PC-9 (cell line): ENCODE data around the gene LDHB. TPM values are rescaled to one million over a fixed set of nuclear protein-coding genes. Genes with fewer than 3 reads are reported as not detected.

Experiments used
- BruUV-seq: library from RNA; stranded (reverse); fragments of 400-500 nt; replicated peaks from 2 replicates; lab custom pipeline; 2021; lab: Mats Ljungman, UMichigan
- CTCF ChIA-PET: fragments of 300-600 bp; sonication (Branson Sonifier 250); formaldehyde crosslinking; loops from one replicate; lab custom pipeline; 2022; ENCODE audit warnings: antibody characterized with exemption; lab: Charles Lee
- POLR2A ChIA-PET: fragments of 300-600 bp; sonication (Branson Sonifier 250); formaldehyde crosslinking; loops from one replicate; lab custom pipeline; 2022; ENCODE audit warnings: antibody characterized with exemption; ENCODE audit not compliant: unreplicated experiment; lab: Charles Lee
- DNase-seq, 2 experiments: peaks; one replicate each; pipeline versions ENCODE4 v3.0.0 to v3.0.0-alpha.2; 2015 to 2022; ENCODE audit warnings: mixed read lengths in 1 of 2
- H2AFZ ChIP-seq: fragments of 200-600 bp; sonication (generic); 2 replicates; pipeline ENCODE4 v1.8.1; 2017; ENCODE audit warnings: antibody characterized with exemption
- H3F3A ChIP-seq: fragments of 200-600 bp; sonication (generic); 2 replicates; pipeline ENCODE4 v1.8.1; 2017; ENCODE audit warnings: antibody characterized with exemption, mild to moderate bottlenecking, low read depth; ENCODE audit not compliant: insufficient read depth
- H3K27ac ChIP-seq: fragments of 200-600 bp; sonication (generic); 2 replicates; pipeline ENCODE4 v1.6.1; 2016; ENCODE audit warnings: mixed run types
- H3K27me3 ChIP-seq: fragments of 200-600 bp; sonication (generic); 2 replicates; pipeline ENCODE4 v1.6.1; 2016; ENCODE audit warnings: low read depth, mixed run types; ENCODE audit not compliant: insufficient read depth
- H3K36me3 ChIP-seq: fragments of 200-600 bp; sonication (generic); 2 replicates; pipeline ENCODE4 v1.6.1; 2016; ENCODE audit warnings: low read depth, mixed run types
- H3K4me1 ChIP-seq: fragments of 200-600 bp; sonication (generic); replicated peaks from 2 replicates; pipeline ENCODE4 v1.6.1; 2016; ENCODE audit warnings: mixed run types; ENCODE audit not compliant: insufficient read depth
- H3K4me2 ChIP-seq: fragments of 200-600 bp; sonication (generic); 2 replicates; pipeline ENCODE4 v1.6.1; 2017; ENCODE audit warnings: mixed run types
- H3K4me3 ChIP-seq: fragments of 200-600 bp; sonication (generic); 2 replicates; pipeline ENCODE4 v1.6.1; 2016; ENCODE audit warnings: mixed run types
- H3K79me2 ChIP-seq: fragments of 200-600 bp; sonication (generic); 2 replicates; pipeline ENCODE4 v1.6.1; 2017; ENCODE audit warnings: low read depth, mixed run types
- H3K9me2 ChIP-seq: fragments of 200-600 bp; sonication (generic); 2 replicates; pipeline ENCODE4 v1.8.1; 2017; ENCODE audit warnings: mild to moderate bottlenecking; ENCODE audit not compliant: insufficient read depth
- H3K9me3 ChIP-seq: fragments of 200-600 bp; sonication (generic); 2 replicates; pipeline ENCODE4 v1.8.1; 2016; ENCODE audit warnings: low read depth; ENCODE audit not compliant: insufficient read depth
- H4K20me1 ChIP-seq: fragments of 200-600 bp; sonication (generic); 2 replicates; pipeline ENCODE4 v1.8.1; 2017; ENCODE audit not compliant: insufficient read depth
- CTCF ChIP-seq: fragments of 200-600 bp; sonication (generic); conservative IDR thresholded peaks from 2 replicates; pipeline ENCODE4 v1.6.1; 2017; ENCODE audit warnings: mixed run types, antibody characterized with exemption, mild to moderate bottlenecking, moderate library complexity
- EZH2 ChIP-seq: fragments of 200-600 bp; sonication (generic); IDR thresholded peaks from 2 replicates; pipeline ENCODE4 v1.8.0; 2017; ENCODE audit warnings: antibody characterized with exemption, low read depth
- intact Hi-C: fragments of 100-400 bp; cut with micrococcal nuclease; formaldehyde crosslinking; loops from one replicate; pipeline ENCODE4 v1.10.0; 2022; ENCODE audit not compliant: unreplicated experiment
- total RNA-seq: library from RNA; stranded (reverse); gene quantifications from 2 replicates; pipeline ENCODE4 v1.2.3, GENCODE V29; 2021

Gene LDHB
- total RNA-seq, 1 experiment from 2014 or later = 994 TPM

- H2AFZ ChIP-seq = no peak overlapping the region; the same call in 1 of the 2 replicates
- BruUV-seq = no TSS peak
- ChIA-PET CTCF (no interaction called here), POLR2A (no interaction called here)
- H3K4me3 ChIP-seq = no peak overlapping the region
- intact Hi-C loops = no loop called here
- no peaks in the 10 kb centered on the region for H3K36me3 ChIP-seq
- H3K4me1 ChIP-seq = no peaks in the 10 kb centered on the region
- H4K20me1 ChIP-seq = no peaks in the 10 kb centered on the region
- H3K27me3 ChIP-seq = no peaks in the 10 kb centered on the region
- TF ChIP-seq CTCF = 0 out of 2 replicates have a peak, but pooled peaks have one; percentile 4
- no peak for TF ChIP-seq EZH2
- H3K9me2 ChIP-seq = no peaks in the 10 kb centered on the region
- no peaks in the 10 kb centered on the region for H3K9me3 ChIP-seq
- no peak overlapping the region for H3K27ac ChIP-seq
- H3K79me2 ChIP-seq = no peaks in the 10 kb centered on the region
- H3F3A ChIP-seq = no peaks in the 10 kb centered on the region
- no peak overlapping the region for H3K4me2 ChIP-seq
- DNase-seq = no peak
Observed at GRCh38 chr12:21608196-21608595, 49.4 kb downstream of the LDHB start.

- Histone ChIP-seq H3K9me3 (no peaks in the 10 kb centered on the region), H3F3A (no peaks in the 10 kb centered on the region), H3K27ac (no peak overlapping the region), H3K79me2 (no peaks in the 10 kb centered on the region), H2AFZ (no peak overlapping the region), H3K36me3 (no peaks in the 10 kb centered on the region), H3K9me2 (no peaks in the 10 kb centered on the region), H3K4me1 (no peaks in the 10 kb centered on the region), H4K20me1 (no peaks in the 10 kb centered on the region), H3K4me2 (no peak overlapping the region), H3K4me3 (no peak overlapping the region), H3K27me3 (no peaks in the 10 kb centered on the region)
- BruUV-seq = no TSS peak
- intact Hi-C loops = loop anchor here (1.0 kb wide), 1 partner anchor 73 kb away; no protein-coding TSS in a partner anchor
- POLR2A ChIA-PET = no interaction called here
- DNase-seq = no peak
- CTCF ChIA-PET = no interaction called here
- TF ChIP-seq CTCF (peak; percentile 44; the same call in 1 of the 2 replicates), EZH2 (no peak)
Observed at GRCh38 chr12:21607701-21608100, 49.9 kb downstream of the LDHB start.

- no peak for DNase-seq
- no peak overlapping the region for H3K27ac ChIP-seq
- H3K9me2 ChIP-seq = no peaks in the 10 kb centered on the region
- no peaks in the 10 kb centered on the region for H3K9me3 ChIP-seq
- no peak overlapping the region for H3K4me3 ChIP-seq
- BruUV-seq = no TSS peak
- intact Hi-C loops = no loop called here
- no peak overlapping the region for H2AFZ ChIP-seq
- no peak overlapping the region for H3K4me2 ChIP-seq
- TF ChIP-seq CTCF (no peak), EZH2 (no peak)
- H4K20me1 ChIP-seq = no peaks in the 10 kb centered on the region
- H3K36me3 ChIP-seq = no peaks in the 10 kb centered on the region
- H3K4me1 ChIP-seq = no peaks in the 10 kb centered on the region
- no peaks in the 10 kb centered on the region for H3K79me2 ChIP-seq
- H3K27me3 ChIP-seq = no peaks in the 10 kb centered on the region
- ChIA-PET CTCF (no interaction called here), POLR2A (no interaction called here)
- H3F3A ChIP-seq = no peaks in the 10 kb centered on the region
Observed at GRCh38 chr12:21606175-21606574, 51.5 kb downstream of the LDHB start.
